Testis (tissue), 2 donors: ENCODE measurements around the gene B4GALT1.

Experiments
- POLR2A ChIP-seq: fragments of 450-650 bp; IDR thresholded peaks from one replicate; pipeline ENCODE4 v1.6.1; 2017; ENCODE audit warnings: antibody characterized with exemption, mild to moderate bottlenecking, moderate library complexity
- TF ChIP-seq, protein P1 (sequence below), 3 experiments: fragments of 450-650 bp in 2 of 3; fragments of 200-600 bp in 1 of 3; sonication (generic) in 1 of 3; IDR thresholded peaks; one replicate each; pipeline ENCODE4 v1.5.1; 2016 to 2019; ENCODE audit warnings: antibody characterized with exemption in 3 of 3, mild to moderate bottlenecking in 2 of 3, moderate library complexity in 1 of 3

DNA sequence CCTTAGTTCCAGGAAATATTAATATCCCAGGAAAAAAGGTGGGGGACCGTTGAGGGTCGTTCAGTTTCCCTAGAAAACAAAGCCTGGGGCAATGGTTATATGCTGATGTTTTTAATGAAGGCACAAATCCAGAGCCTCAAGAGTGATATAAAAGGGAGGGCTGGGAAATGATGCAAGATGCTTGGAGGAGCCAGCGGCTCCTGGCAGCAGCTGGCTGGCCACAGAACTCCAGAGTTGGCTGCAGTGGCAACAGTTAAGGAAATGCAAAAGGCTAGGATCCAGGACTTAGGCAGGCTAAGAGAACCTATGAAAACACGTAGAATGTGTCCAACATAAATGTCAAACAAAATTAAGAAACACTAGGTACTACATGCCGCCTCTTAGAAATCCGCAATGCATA is 31.0 kb upstream of the B4GALT1 start:
- no peak for TF ChIP-seq POLR2A
- TF ChIP-seq, protein P1, sequence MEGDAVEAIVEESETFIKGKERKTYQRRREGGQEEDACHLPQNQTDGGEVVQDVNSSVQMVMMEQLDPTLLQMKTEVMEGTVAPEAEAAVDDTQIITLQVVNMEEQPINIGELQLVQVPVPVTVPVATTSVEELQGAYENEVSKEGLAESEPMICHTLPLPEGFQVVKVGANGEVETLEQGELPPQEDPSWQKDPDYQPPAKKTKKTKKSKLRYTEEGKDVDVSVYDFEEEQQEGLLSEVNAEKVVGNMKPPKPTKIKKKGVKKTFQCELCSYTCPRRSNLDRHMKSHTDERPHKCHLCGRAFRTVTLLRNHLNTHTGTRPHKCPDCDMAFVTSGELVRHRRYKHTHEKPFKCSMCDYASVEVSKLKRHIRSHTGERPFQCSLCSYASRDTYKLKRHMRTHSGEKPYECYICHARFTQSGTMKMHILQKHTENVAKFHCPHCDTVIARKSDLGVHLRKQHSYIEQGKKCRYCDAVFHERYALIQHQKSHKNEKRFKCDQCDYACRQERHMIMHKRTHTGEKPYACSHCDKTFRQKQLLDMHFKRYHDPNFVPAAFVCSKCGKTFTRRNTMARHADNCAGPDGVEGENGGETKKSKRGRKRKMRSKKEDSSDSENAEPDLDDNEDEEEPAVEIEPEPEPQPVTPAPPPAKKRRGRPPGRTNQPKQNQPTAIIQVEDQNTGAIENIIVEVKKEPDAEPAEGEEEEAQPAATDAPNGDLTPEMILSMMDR (IDR thresholded peaks at IDR 0.05): no peak
